RWPE2 (cell line): ENCODE results near the gene BBS12.
A peak's percentile ranks its signal among the peaks of the same experiment; 100 is the strongest.

ENCODE experiments used
- ATAC-seq: fragments of 200-7000 bp; cut with Tn5 transposase; 3 replicates; pipeline ENCODE4 v1.9.1; 2021; ENCODE audit warnings: low read depth
- DNase-seq: peaks from one replicate; pipeline ENCODE4 v3.0.0-alpha.2; 2020; ENCODE audit warnings: low spot score
- H3K27ac ChIP-seq: fragments of 450-650 bp; 2 replicates; pipeline ENCODE4 v1.5.1; 2017; ENCODE audit warnings: mild to moderate bottlenecking; ENCODE audit not compliant: poor library complexity, severe bottlenecking
- H3K27me3 ChIP-seq: fragments of 250-450 bp; sonication (Bioruptor Pico); 2 replicates; pipeline ENCODE4 v1.5.1; 2021; ENCODE audit warnings: mild to moderate bottlenecking, moderate library complexity; ENCODE audit not compliant: insufficient read depth, poor library complexity, severe bottlenecking
- H3K36me3 ChIP-seq: fragments of 250-450 bp; sonication (Bioruptor Pico); 2 replicates; pipeline ENCODE4 v1.5.1; 2020; ENCODE audit warnings: low read depth, mild to moderate bottlenecking, moderate library complexity
- H3K4me1 ChIP-seq: fragments of 250-450 bp; sonication (Bioruptor Pico); 2 replicates; pipeline ENCODE4 v1.5.1; 2021; ENCODE audit warnings: mild to moderate bottlenecking, moderate library complexity; ENCODE audit not compliant: insufficient read depth, poor library complexity, severe bottlenecking
- H3K4me3 ChIP-seq: fragments of 250-450 bp; sonication (Bioruptor Pico); 2 replicates; pipeline ENCODE4 v1.5.1; 2021; ENCODE audit warnings: mild to moderate bottlenecking, moderate library complexity; ENCODE audit not compliant: severe bottlenecking
- H3K9me3 ChIP-seq: fragments of 250-450 bp; sonication (Bioruptor Pico); 2 replicates; pipeline ENCODE4 v1.5.1; 2021; ENCODE audit warnings: mild to moderate bottlenecking, moderate library complexity; ENCODE audit not compliant: severe bottlenecking
- TF ChIP-seq, protein P1 (sequence below): fragments of 450-650 bp; IDR thresholded peaks from one replicate; pipeline ENCODE4 v1.5.1; 2017; ENCODE audit warnings: mild to moderate bottlenecking, moderate library complexity; ENCODE audit not compliant: poor library complexity, severe bottlenecking

The BBS12 gene

DNA sequence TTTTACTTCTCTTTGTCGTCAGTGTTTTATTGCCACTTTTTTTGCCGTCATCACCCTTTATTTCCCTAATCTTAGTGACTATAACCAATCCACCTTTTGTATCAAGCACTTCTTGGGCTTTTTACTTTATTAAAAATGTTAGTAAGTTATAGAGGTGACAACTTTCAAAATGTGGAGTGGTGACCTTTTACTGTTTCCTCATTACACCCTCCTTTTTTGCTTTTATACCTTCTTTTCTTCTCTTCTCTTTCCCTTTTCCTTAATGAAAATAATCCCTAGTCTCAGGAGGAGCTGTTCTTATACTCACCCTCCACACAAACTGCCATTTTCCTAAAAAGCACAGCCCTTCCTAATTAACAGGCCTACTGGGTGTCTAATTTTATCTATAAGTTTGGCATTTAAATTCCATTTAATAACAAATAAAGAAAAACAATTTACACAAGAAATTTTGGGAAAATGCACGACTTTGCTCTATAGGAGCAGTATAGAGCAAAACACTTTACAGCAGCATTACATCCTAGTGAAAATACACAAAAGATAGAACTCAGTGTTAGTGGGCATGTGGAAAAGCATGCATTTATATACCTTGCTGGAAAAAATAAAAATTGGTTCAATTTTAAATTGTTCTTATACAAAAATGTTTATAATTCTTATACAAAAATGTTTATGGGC lies 27.3 kb downstream of the BBS12 start:
- no peak overlapping the region for H3K4me3 ChIP-seq
- no peaks in the 10 kb centered on the region for H3K9me3 ChIP-seq
- no peaks in the 10 kb centered on the region for H3K36me3 ChIP-seq
- H3K4me1 ChIP-seq: peaks cover 23% of the 10 kb centered on the region
- TF ChIP-seq, protein P1, sequence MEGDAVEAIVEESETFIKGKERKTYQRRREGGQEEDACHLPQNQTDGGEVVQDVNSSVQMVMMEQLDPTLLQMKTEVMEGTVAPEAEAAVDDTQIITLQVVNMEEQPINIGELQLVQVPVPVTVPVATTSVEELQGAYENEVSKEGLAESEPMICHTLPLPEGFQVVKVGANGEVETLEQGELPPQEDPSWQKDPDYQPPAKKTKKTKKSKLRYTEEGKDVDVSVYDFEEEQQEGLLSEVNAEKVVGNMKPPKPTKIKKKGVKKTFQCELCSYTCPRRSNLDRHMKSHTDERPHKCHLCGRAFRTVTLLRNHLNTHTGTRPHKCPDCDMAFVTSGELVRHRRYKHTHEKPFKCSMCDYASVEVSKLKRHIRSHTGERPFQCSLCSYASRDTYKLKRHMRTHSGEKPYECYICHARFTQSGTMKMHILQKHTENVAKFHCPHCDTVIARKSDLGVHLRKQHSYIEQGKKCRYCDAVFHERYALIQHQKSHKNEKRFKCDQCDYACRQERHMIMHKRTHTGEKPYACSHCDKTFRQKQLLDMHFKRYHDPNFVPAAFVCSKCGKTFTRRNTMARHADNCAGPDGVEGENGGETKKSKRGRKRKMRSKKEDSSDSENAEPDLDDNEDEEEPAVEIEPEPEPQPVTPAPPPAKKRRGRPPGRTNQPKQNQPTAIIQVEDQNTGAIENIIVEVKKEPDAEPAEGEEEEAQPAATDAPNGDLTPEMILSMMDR: peak; percentile 60
- ATAC-seq (no peak), DNase-seq (no peak)
- H3K27me3 ChIP-seq: no peaks in the 10 kb centered on the region
- no peak overlapping the region for H3K27ac ChIP-seq

DNA sequence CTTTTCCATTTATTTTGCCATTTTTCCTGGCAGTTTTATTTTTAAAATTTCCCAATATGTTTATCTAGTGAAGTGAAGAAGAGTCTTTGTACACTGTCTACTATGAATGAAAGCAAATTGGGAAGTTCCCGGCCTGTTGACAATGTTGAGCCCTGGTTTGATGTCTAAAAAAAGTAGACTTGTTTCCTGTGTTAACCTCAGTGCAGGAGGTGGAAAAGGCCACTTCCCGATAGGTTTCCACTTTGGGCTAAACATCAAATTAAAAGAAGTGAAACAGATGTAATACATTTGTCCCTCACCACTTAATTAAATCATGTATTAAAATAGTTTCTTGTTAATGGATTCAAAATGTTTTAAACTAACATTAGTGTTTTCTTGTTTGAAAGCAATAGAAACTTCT lies 30.0 kb downstream of the BBS12 start:
- H3K4me3 ChIP-seq: no peak overlapping the region
- peak overlapping the region; percentile 98 for H3K27ac ChIP-seq
- no peaks in the 10 kb centered on the region for H3K27me3 ChIP-seq
- no peak for ATAC-seq
- TF ChIP-seq, protein P1: no peak
- DNase-seq: no peak
- peaks cover 39% of the 10 kb centered on the region for H3K4me1 ChIP-seq
- no peaks in the 10 kb centered on the region for H3K36me3 ChIP-seq
- no peaks in the 10 kb centered on the region for H3K9me3 ChIP-seq

DNA sequence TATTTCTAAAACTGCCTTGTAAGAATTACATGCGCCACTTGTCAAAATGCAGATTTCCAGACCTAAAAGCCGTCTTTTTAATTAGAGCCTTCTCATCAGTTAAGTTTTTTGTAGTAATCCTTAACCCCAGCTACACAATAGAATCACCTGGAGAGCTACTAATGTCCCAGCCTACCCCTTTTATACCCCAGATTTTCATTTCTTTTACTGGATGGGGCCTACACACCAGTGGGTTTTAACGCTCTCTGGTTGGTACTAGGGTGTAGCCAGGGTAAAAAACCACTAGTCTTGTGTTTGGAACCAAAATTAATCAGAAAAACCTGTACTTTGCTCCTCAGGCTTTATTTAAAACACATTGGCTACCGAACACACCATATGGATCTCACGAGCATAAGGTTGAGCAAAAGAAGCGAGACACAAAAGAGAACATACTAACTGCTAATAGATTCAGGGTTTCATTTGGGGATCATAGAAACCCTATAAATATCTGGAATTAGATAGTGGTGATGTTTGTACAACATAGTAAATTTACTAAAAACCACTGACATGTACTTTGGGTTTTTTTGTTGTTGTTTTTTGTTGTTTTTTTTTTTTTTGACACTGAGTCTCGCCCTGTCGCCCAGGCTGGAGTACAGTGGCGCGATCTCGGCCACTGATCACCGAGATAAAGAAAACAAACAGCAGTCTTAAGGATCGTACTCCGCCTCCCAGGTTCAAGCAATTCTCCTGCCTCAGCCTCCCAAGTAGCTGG lies 30.6 kb downstream of the BBS12 start:
- Histone ChIP-seq H3K4me1 (peaks cover 38% of the 10 kb centered on the region), H3K27me3 (no peaks in the 10 kb centered on the region), H3K9me3 (no peaks in the 10 kb centered on the region), H3K4me3 (no peak overlapping the region), H3K36me3 (no peaks in the 10 kb centered on the region), H3K27ac (peak overlapping the region; percentile 98)
- TF ChIP-seq, protein P1: no peak
- ATAC-seq: no peak
- DNase-seq: no peak

DNA sequence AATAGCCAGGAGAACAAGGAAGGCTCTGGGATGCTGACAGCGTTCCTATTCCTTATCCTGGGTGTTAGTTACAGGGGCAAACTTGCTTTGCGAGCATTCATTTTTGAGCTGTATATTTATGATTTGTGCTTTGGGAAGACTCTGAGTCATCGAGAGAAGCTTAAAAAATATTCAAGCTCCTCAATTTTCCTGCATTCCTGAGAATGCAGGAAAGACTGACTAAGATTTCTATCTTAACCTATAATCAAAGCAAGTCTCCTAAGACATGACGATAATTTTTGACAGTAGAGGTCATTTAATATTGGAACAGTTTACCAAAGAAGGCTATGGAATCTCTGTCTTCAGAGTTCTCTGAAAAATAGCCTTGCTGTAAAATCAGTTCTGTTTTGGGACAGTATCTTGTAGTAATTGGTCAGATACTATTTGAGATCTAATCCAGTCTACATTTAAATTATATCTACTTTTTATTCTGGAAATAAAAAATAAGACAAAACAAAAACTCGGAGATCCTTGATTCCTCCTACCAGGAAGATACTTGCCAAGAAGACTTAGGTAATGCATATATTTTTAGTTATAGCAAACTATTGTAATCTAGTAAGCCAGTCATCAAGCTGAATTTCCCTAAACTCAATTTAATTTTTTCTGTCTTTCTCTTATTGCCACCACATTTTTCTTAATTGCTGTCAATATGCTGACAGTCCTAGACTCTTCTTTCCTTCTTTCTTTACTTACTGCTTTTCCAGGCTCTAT lies 31.7 kb downstream of the BBS12 start:
- H3K36me3 ChIP-seq: no peaks in the 10 kb centered on the region
- H3K27me3 ChIP-seq: no peaks in the 10 kb centered on the region
- TF ChIP-seq, protein P1: no peak
- H3K4me3 ChIP-seq: no peak overlapping the region
- ATAC-seq: peak; percentile 53
- no peaks in the 10 kb centered on the region for H3K9me3 ChIP-seq
- no peak for DNase-seq
- peak overlapping the region; percentile 98 for H3K27ac ChIP-seq
- H3K4me1 ChIP-seq: peaks cover 34% of the 10 kb centered on the region
